DMS53 (cell line): ENCODE data around the gene SLC4A8.
"Not testable (repeated sequence)": the region's sequence is repeated elsewhere in the genome, so short reads cannot be mapped to it uniquely, and the experiment has no call there.

Source experiments
- DNase-seq: peaks from one replicate; lab custom pipeline; 2025; lab: John Stamatoyannopoulos, UW

SLC4A8 gene

GRCh38 chr12:51429700-51430099 lies 5.1 kb downstream of the SLC4A8 start:
- DNase-seq, result peak; percentile 49

GRCh38 chr12:51430196-51430895 lies 5.7 kb downstream of the SLC4A8 start:
- DNase-seq, result peak; percentile 92

- no peak for DNase-seq
These were observed 8.3 kb downstream of the SLC4A8 start for GRCh38 chr12:51432921-51433320.

- DNase-seq, result peak; percentile 9
These were observed 9.7 kb downstream of the SLC4A8 start for GRCh38 chr12:51434305-51434704.

GRCh38 chr12:51437431-51437830 lies 12.8 kb downstream of the SLC4A8 start:
- no peak for DNase-seq

GRCh38 chr12:51439330-51439729 lies 14.7 kb downstream of the SLC4A8 start:
- DNase-seq, result no peak

- DNase-seq, result no peak
These were observed 17.0 kb downstream of the SLC4A8 start for GRCh38 chr12:51441583-51441982.

- no peak for DNase-seq
These were observed 17.7 kb downstream of the SLC4A8 start for GRCh38 chr12:51442324-51442723.

- no peak for DNase-seq
These were observed 18.9 kb downstream of the SLC4A8 start for GRCh38 chr12:51443573-51443972.

- no peak for DNase-seq
These were observed 24.1 kb downstream of the SLC4A8 start for GRCh38 chr12:51448618-51449256.

- DNase-seq, result no peak
These were observed 25.1 kb downstream of the SLC4A8 start for GRCh38 chr12:51449580-51450246.

GRCh38 chr12:51450333-51450732 lies 25.7 kb downstream of the SLC4A8 start:
- no peak for DNase-seq

- DNase-seq, result no peak
These were observed 26.2 kb downstream of the SLC4A8 start for GRCh38 chr12:51450806-51451205.

- not testable (repeated sequence) for DNase-seq
These were observed 29.4 kb downstream of the SLC4A8 start for GRCh38 chr12:51454016-51454415.

- not testable (repeated sequence) for DNase-seq
These were observed 30.4 kb downstream of the SLC4A8 start for GRCh38 chr12:51455050-51455449.

GRCh38 chr12:51458635-51459034 lies 34.0 kb downstream of the SLC4A8 start:
- DNase-seq, result no peak

GRCh38 chr12:51460519-51460918 lies 35.9 kb downstream of the SLC4A8 start:
- peak; percentile 78 for DNase-seq

GRCh38 chr12:51465491-51465890 lies 40.9 kb downstream of the SLC4A8 start:
- no peak for DNase-seq

- peak; percentile 82 for DNase-seq
These were observed 45.5 kb downstream of the SLC4A8 start for GRCh38 chr12:51470116-51470515.

- no peak for DNase-seq
These were observed 46.7 kb downstream of the SLC4A8 start for GRCh38 chr12:51471111-51471864.

GRCh38 chr12:51472984-51473383 lies 48.4 kb downstream of the SLC4A8 start:
- no peak for DNase-seq

GRCh38 chr12:51473947-51474346 lies 49.3 kb downstream of the SLC4A8 start:
- DNase-seq, result no peak
